HEK293 (cell line): ENCODE measurements around the gene UBR4.

Experiments used
- TCF7L2 ChIP-seq: IDR thresholded peaks from 2 replicates; pipeline ENCODE4 v1.6.1; 2011; ENCODE audit warnings: low read depth, mild to moderate bottlenecking, inconsistent platforms, low read length, moderate library complexity, borderline replicate concordance
- ZBTB1 ChIP-seq: fragments of 450-650 bp; formaldehyde crosslinking; IDR thresholded peaks from 2 replicates; pipeline ENCODE4 v1.5.1; 2016; ENCODE audit warnings: missing biosample characterization, missing genetic modification characterization
- ZNF184 ChIP-seq: fragments of 450-650 bp; IDR thresholded peaks from 2 replicates; pipeline ENCODE4 v1.5.1; 2018; ENCODE audit warnings: missing biosample characterization, mild to moderate bottlenecking, missing genetic modification characterization
- ZNF274 ChIP-seq, 2 experiments: fragments of 200-500 bp in 1 of 2; fragments of 450-650 bp in 1 of 2; sonication (Bioruptor generic) in 1 of 2; formaldehyde crosslinking in 1 of 2; IDR thresholded peaks; 2 replicates each; pipeline versions ENCODE4 v1.5.1 to v1.6.1; 2014 to 2016; ENCODE audit warnings: borderline replicate concordance in 1 of 2, inconsistent platforms in 1 of 2, low read length in 1 of 2, missing biosample characterization in 1 of 2, missing genetic modification characterization in 1 of 2
- ZNF416 ChIP-seq: fragments of 450-650 bp; formaldehyde crosslinking; IDR thresholded peaks from 2 replicates; pipeline ENCODE4 v1.5.1; 2016; ENCODE audit warnings: missing biosample characterization, missing genetic modification characterization
- ZNF530 ChIP-seq: fragments of 450-650 bp; formaldehyde crosslinking; IDR thresholded peaks from 2 replicates; pipeline ENCODE4 v1.5.1; 2016; ENCODE audit warnings: low read depth, missing biosample characterization, missing genetic modification characterization
- TF ChIP-seq, protein P1 (sequence below): fragments of 450-650 bp; formaldehyde crosslinking; IDR thresholded peaks from 2 replicates; pipeline ENCODE4 v1.5.1; 2016; ENCODE audit warnings: missing biosample characterization, missing genetic modification characterization
- TF ChIP-seq, protein P2 (sequence below): fragments of 450-650 bp; formaldehyde crosslinking; IDR thresholded peaks from 2 replicates; pipeline ENCODE4 v1.5.1; 2016; ENCODE audit warnings: missing biosample characterization, missing genetic modification characterization
- TF ChIP-seq, protein P3 (sequence below): fragments of 450-650 bp; formaldehyde crosslinking; optimal IDR thresholded peaks from 2 replicates; pipeline ENCODE3; 2016; ENCODE audit warnings: missing biosample characterization, mild to moderate bottlenecking, missing genetic modification characterization

DNA sequence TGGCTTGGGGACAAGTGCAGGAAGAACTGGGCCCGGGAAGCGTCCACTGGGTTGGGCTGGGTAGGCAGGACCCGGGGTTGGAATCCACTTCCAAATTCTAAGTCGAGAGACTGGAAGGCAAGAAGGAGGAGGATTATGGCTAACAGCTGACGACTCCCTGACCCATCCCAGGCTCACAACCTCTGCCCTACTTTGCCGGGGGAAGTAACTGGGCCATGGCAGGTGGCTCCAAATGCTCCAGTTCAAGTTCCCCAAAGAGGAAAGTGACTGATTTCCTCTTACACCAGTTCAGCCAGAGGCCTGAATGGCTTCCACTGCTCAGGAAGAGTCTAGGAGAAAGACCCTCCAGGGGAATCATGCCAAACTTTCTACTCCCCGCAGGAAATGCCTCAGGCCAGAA is 29.8 kb upstream of the UBR4 start:
- TF ChIP-seq, protein P1, sequence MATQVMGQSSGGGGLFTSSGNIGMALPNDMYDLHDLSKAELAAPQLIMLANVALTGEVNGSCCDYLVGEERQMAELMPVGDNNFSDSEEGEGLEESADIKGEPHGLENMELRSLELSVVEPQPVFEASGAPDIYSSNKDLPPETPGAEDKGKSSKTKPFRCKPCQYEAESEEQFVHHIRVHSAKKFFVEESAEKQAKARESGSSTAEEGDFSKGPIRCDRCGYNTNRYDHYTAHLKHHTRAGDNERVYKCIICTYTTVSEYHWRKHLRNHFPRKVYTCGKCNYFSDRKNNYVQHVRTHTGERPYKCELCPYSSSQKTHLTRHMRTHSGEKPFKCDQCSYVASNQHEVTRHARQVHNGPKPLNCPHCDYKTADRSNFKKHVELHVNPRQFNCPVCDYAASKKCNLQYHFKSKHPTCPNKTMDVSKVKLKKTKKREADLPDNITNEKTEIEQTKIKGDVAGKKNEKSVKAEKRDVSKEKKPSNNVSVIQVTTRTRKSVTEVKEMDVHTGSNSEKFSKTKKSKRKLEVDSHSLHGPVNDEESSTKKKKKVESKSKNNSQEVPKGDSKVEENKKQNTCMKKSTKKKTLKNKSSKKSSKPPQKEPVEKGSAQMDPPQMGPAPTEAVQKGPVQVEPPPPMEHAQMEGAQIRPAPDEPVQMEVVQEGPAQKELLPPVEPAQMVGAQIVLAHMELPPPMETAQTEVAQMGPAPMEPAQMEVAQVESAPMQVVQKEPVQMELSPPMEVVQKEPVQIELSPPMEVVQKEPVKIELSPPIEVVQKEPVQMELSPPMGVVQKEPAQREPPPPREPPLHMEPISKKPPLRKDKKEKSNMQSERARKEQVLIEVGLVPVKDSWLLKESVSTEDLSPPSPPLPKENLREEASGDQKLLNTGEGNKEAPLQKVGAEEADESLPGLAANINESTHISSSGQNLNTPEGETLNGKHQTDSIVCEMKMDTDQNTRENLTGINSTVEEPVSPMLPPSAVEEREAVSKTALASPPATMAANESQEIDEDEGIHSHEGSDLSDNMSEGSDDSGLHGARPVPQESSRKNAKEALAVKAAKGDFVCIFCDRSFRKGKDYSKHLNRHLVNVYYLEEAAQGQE (tag by site-specific recombination): no peak
- TF ChIP-seq, protein P2, sequence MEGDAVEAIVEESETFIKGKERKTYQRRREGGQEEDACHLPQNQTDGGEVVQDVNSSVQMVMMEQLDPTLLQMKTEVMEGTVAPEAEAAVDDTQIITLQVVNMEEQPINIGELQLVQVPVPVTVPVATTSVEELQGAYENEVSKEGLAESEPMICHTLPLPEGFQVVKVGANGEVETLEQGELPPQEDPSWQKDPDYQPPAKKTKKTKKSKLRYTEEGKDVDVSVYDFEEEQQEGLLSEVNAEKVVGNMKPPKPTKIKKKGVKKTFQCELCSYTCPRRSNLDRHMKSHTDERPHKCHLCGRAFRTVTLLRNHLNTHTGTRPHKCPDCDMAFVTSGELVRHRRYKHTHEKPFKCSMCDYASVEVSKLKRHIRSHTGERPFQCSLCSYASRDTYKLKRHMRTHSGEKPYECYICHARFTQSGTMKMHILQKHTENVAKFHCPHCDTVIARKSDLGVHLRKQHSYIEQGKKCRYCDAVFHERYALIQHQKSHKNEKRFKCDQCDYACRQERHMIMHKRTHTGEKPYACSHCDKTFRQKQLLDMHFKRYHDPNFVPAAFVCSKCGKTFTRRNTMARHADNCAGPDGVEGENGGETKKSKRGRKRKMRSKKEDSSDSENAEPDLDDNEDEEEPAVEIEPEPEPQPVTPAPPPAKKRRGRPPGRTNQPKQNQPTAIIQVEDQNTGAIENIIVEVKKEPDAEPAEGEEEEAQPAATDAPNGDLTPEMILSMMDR (tag by site-specific recombination): no peak
- TF ChIP-seq ZNF274 (IDR thresholded peaks at IDR 0.05; ENCODE audit: low read length) (no peak), ZNF274 (tag by site-specific recombination; IDR thresholded peaks at IDR 0.05; ENCODE audit: borderline replicate concordance) (no peak), ZBTB1 (no peak), ZNF184 (no peak), ZNF416 (no peak), ZNF530 (no peak), TCF7L2 (no peak)
- TF ChIP-seq, protein P3, sequence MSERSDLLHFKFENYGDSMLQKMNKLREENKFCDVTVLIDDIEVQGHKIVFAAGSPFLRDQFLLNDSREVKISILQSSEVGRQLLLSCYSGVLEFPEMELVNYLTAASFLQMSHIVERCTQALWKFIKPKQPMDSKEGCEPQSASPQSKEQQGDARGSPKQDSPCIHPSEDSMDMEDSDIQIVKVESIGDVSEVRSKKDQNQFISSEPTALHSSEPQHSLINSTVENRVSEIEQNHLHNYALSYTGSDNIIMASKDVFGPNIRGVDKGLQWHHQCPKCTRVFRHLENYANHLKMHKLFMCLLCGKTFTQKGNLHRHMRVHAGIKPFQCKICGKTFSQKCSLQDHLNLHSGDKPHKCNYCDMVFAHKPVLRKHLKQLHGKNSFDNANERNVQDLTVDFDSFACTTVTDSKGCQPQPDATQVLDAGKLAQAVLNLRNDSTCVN (tag by site-specific recombination): no peak
